ENCODE data around the gene ALKBH7.

ALKBH7 gene

DNA sequence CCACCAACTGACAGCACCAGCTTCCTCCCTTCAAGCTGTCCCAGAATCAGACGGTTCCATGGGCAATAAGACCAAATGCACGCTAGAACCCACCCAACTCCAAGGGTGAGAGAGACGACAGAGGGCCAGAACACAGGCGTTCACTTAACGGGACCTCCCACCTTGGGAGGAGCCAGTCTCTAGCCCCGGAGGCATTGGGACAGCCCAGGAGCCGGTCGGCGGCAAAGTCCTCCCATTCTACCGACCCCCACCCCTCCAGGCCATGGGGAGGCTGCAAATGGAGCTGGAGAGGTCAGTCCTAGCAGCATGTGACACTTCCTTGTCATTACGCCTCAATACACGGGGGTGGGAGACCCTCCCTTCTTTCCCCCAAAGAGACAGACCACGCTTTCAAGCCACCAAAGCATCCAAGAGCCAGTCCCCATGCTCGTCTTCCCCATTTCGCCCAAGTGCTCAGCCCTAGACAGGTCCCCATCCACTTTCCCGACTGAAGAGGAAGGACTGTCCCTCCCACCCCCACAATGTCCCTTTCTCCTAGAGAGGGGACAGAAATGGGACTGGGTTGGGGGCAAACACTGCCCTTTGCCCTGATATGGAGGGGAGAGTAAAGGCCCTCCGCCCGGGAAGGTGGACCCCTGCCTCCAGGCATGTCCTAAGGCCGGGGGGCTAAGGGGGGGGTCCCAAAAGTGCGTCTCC, 51.1 kb downstream of the ALKBH7 start:
- in situ Hi-C loops (cut with MboI; ENCODE audit: low sequenced_read_pairs), result no loop called here

DNA sequence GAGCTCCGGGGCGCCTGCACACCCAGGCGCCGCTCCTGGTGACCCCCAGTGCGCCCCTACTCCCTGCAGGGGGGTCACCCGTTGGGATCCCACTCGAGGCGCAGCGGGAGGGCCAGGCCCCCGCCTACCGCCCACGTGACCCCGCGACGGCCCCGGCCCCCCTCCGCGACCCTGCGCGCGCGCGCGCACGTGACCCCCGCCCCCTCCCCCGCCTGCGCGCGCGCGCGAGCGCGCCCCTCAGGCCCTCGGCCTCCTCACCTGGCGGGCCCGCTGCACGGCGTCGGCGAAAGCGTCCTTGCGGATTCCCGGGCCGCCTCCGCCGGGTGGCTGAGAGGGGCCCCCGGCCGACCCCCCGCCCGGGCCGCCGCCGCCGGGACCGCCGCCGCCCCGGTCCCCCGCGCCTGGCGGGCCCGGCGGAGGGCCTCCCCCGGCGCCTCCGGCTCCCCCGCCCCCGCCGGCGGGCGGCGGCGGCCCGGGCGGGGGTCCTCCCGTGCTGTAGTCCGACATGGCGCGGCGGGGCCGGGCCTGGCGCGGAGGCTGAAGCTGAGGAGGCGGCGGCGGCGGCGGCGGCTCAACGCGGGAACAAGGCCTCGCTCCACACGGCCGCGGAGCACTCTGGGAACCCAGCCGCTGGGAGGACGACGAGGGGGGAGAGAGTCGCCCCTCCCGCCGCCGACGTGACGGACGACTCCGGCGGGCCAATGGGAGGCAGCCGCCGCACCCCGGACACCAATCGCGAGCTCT, 51.8 kb downstream of the ALKBH7 start, which contains the start of gene KHSRP:
TSS of gene KHSRP (minus strand) at position 617 of the 744 bp plus-strand sequence. CDS start at position 507, 110 bp downstream.
- in situ Hi-C loops (cut with MboI; ENCODE audit: low sequenced_read_pairs), result no loop called here
